ENCODE data around the gene GRIK3. TPM values are rescaled to one million over a fixed set of nuclear protein-coding genes. Genes with fewer than 3 reads are reported as not detected.

Gene GRIK3
- total and polyA plus RNA-seq, 4 donors = 0.03 to 0.08 (median 0.05) TPM; not detected in 1

DNA sequence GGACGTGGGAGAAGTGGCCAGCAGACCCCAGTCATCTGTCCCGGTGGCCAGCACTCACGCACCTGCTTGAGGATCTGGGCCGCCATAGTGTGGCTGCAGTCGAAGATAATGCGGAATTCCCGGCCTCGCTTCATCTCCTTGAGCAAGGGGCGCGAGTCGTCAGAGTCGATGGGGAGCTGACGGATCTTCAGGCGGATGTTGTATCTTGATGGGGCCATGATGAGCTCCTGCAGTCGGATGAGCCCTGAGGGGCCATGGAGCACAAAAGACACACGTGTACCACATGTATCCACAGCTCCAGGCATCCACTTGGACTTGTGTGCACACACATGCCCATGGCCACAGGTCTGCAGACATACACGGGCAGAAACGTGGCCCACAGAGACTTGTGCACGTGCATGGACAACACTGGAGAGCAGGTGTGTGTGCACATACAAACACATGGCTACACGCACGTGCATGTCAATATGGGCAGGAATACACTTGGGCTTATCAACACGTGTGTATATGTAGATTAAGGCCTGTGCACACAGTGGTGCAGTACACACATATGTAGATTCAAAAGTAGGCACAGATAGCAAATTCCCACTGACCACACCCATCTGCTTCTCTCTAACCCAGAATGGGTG, 162.1 kb downstream of the GRIK3 start:
- Histone ChIP-seq H3K4me1 (ENCODE audit: control insufficient read depth in 4 of 4, insufficient read depth in 4 of 4, low read length in 3 of 4) (no peaks in the 10 kb centered on the region), H3K4me3 (ENCODE audit: low read depth in 1 of 3, low read length in 3 of 3) (no peak overlapping the region), H3K27ac (ENCODE audit: low read depth in 1 of 2, low read length in 2 of 2) (no peak overlapping the region), H3K27me3 (ENCODE audit: control insufficient read depth in 4 of 4, insufficient read depth in 4 of 4, low read length in 3 of 4) (peaks cover 0 to 3% (median 0%) of the 10 kb centered on the region in 4 donors), H3K36me3 (ENCODE audit: control insufficient read depth in 4 of 4, insufficient read depth in 3 of 4, low read depth in 1 of 4, low read length in 3 of 4) (no peaks in the 10 kb centered on the region), H3K9ac (ENCODE audit: low read depth in 1 of 2, low read length in 2 of 2) (no peak overlapping the region), H3K9me3 (ENCODE audit: control insufficient read depth in 4 of 4, low read length in 3 of 4) (peaks cover 0 to 2% (median 0%) of the 10 kb centered on the region in 4 donors)
- TF ChIP-seq NR2F2 (IDR thresholded peaks at IDR 0.05) (no peak), RAD21 (IDR thresholded peaks at IDR 0.05) (no peak), FOXA2 (IDR thresholded peaks at IDR 0.05) (no peak), HNF4G (IDR thresholded peaks at IDR 0.05) (no peak), JUND (IDR thresholded peaks at IDR 0.05) (no peak), HNF4A (conservative IDR thresholded peaks at IDR 0.05) (no peak), YY1 (IDR thresholded peaks at IDR 0.05) (no peak), GABPA (IDR thresholded peaks at IDR 0.05 in 1 of 2, conservative IDR thresholded peaks at IDR 0.05 in 1 of 2) (no peak)
- TF ChIP-seq, protein P1, sequence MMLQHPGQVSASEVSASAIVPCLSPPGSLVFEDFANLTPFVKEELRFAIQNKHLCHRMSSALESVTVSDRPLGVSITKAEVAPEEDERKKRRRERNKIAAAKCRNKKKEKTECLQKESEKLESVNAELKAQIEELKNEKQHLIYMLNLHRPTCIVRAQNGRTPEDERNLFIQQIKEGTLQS (IDR thresholded peaks at IDR 0.05) = no peak
- 84% methylated on average over 22 of the region's 22 CpGs for WGBS
- no peak for DNase-seq (ENCODE audit: low spot score)

DNA sequence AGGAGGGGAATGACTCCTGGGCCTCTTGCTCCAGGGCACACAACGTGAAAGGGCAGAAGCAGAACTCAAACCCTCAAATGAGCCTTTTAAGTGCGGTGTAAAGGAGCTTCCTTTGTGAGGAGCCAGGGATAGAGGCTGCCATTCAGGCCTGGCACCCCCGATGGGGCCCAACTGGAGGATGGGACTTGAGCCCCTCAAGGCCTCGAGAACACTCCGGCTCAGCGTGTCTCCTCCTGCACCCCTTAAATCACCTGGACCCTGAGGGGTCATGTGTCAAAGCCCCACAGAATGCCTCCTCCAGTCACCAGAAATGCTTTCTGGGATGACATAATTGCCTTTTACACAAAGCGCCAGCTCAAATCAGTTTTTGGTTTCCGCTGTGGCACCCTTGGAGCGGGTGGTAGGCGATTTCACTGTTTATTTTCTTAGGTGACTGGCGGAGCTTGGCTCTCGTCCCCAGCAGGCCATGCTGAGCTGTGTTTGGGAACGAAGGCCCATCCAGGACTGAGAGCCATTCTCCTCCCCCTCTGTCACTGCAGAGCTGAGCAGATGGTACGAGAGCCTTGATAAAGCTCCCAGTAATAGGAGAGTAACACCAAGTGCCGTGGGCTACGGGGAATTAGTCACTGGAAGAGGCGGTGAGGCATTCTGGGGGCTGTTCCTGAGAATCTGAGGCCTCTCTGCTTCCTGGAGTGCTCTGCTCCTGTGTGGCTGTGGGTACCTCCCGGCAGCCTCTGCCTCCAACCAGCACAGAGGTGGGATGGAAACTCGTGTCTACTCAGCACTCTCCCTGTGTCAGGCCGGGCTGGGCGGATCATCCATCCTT, 163.0 kb downstream of the GRIK3 start:
- H3K9me3 ChIP-seq (ENCODE audit: control insufficient read depth in 4 of 4, low read length in 3 of 4) = peaks cover 0 to 2% (median 0%) of the 10 kb centered on the region in 4 donors
- no peaks in the 10 kb centered on the region for H3K36me3 ChIP-seq (ENCODE audit: control insufficient read depth in 4 of 4, insufficient read depth in 3 of 4, low read depth in 1 of 4, low read length in 3 of 4)
- no peaks in the 10 kb centered on the region for H3K4me1 ChIP-seq (ENCODE audit: control insufficient read depth in 4 of 4, insufficient read depth in 4 of 4, low read length in 3 of 4)
- H3K27me3 ChIP-seq (ENCODE audit: control insufficient read depth in 4 of 4, insufficient read depth in 4 of 4, low read length in 3 of 4) = no peaks in the 10 kb centered on the region
- H3K4me3 ChIP-seq (ENCODE audit: low read depth in 1 of 3, low read length in 3 of 3) = no peak overlapping the region
- no peak overlapping the region for H3K27ac ChIP-seq (ENCODE audit: low read depth in 1 of 2, low read length in 2 of 2)
- WGBS = 59% methylated on average over 21 of the region's 21 CpGs
- DNase-seq (ENCODE audit: low spot score) = no peak
- no peak overlapping the region for H3K9ac ChIP-seq (ENCODE audit: low read depth in 1 of 2, low read length in 2 of 2)
- TF ChIP-seq TAF1 (conservative IDR thresholded peaks at IDR 0.05) (no peak), NR2F2 (IDR thresholded peaks at IDR 0.05) (no peak), HNF4G (IDR thresholded peaks at IDR 0.05) (no peak), RXRA (IDR thresholded peaks at IDR 0.05) (no peak), JUND (IDR thresholded peaks at IDR 0.05) (no peak), RAD21 (IDR thresholded peaks at IDR 0.05) (no peak), FOXA1 (IDR thresholded peaks at IDR 0.05) (no peak), HNF4A (conservative IDR thresholded peaks at IDR 0.05) (no peak), GABPA (IDR thresholded peaks at IDR 0.05 in 1 of 2, conservative IDR thresholded peaks at IDR 0.05 in 1 of 2) (no peak), SP1 (IDR thresholded peaks at IDR 0.05) (no peak)
- TF ChIP-seq, protein P2, sequence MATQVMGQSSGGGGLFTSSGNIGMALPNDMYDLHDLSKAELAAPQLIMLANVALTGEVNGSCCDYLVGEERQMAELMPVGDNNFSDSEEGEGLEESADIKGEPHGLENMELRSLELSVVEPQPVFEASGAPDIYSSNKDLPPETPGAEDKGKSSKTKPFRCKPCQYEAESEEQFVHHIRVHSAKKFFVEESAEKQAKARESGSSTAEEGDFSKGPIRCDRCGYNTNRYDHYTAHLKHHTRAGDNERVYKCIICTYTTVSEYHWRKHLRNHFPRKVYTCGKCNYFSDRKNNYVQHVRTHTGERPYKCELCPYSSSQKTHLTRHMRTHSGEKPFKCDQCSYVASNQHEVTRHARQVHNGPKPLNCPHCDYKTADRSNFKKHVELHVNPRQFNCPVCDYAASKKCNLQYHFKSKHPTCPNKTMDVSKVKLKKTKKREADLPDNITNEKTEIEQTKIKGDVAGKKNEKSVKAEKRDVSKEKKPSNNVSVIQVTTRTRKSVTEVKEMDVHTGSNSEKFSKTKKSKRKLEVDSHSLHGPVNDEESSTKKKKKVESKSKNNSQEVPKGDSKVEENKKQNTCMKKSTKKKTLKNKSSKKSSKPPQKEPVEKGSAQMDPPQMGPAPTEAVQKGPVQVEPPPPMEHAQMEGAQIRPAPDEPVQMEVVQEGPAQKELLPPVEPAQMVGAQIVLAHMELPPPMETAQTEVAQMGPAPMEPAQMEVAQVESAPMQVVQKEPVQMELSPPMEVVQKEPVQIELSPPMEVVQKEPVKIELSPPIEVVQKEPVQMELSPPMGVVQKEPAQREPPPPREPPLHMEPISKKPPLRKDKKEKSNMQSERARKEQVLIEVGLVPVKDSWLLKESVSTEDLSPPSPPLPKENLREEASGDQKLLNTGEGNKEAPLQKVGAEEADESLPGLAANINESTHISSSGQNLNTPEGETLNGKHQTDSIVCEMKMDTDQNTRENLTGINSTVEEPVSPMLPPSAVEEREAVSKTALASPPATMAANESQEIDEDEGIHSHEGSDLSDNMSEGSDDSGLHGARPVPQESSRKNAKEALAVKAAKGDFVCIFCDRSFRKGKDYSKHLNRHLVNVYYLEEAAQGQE (IDR thresholded peaks at IDR 0.05) = no peak
- TF ChIP-seq, protein P3, sequence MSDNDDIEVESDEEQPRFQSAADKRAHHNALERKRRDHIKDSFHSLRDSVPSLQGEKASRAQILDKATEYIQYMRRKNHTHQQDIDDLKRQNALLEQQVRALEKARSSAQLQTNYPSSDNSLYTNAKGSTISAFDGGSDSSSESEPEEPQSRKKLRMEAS (IDR thresholded peaks at IDR 0.05) = no peak
- TF ChIP-seq, protein P4, sequence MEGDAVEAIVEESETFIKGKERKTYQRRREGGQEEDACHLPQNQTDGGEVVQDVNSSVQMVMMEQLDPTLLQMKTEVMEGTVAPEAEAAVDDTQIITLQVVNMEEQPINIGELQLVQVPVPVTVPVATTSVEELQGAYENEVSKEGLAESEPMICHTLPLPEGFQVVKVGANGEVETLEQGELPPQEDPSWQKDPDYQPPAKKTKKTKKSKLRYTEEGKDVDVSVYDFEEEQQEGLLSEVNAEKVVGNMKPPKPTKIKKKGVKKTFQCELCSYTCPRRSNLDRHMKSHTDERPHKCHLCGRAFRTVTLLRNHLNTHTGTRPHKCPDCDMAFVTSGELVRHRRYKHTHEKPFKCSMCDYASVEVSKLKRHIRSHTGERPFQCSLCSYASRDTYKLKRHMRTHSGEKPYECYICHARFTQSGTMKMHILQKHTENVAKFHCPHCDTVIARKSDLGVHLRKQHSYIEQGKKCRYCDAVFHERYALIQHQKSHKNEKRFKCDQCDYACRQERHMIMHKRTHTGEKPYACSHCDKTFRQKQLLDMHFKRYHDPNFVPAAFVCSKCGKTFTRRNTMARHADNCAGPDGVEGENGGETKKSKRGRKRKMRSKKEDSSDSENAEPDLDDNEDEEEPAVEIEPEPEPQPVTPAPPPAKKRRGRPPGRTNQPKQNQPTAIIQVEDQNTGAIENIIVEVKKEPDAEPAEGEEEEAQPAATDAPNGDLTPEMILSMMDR (IDR thresholded peaks at IDR 0.05; ENCODE audit: low read depth, low read length, missing input control) = no peak
- TF ChIP-seq, protein P1 (IDR thresholded peaks at IDR 0.05) = no peak

All from liver (tissue), 9 donors.